CD4-positive, alpha-beta T cell treated with Interleukin-2 at 100 ng/mL for 4 hours (primary cell): ENCODE data around the gene MXI1.

Experiments
- DNase-seq: peaks from one replicate; pipeline ENCODE4 v3.0.0-alpha.2; 2020; ENCODE audit warnings: low spot score

The MXI1 gene

DNA sequence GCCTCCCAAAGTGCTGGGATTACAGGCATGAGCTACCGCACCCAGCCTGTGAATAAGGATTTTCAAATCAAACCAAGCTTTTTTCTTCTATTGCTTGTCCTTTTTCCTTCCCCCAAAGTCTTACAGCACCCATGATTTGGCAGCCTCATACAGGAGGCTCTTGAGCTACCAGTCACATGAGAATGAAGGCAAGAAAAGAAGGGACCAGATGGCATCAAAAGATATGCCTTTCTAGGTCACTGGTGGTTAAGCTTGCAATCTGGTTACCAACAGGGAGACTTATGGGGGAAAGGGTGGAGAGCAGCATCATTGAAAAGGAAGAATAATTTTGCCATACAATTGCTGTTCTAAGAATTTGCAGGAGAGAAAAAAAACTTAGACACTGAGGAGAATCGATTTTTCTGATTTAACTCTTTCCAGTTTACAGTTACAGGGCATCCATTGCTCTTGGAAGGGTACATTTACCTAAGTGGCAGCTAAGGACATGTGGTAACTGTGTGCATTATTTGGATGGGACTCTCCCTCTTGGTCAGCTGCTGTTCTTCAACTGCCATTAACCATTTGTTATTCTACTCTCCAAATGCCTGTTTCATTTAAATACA, 67.8 kb downstream of the MXI1 start:
- DNase-seq: peak; percentile 13

- DNase-seq: no peak
These were observed 69.2 kb downstream of the MXI1 start for GRCh38 chr10:110276603-110277002.

- DNase-seq: no peak
These were observed 70.2 kb downstream of the MXI1 start for GRCh38 chr10:110277591-110277990.

GRCh38 chr10:110278562-110279406, 71.4 kb downstream of the MXI1 start:
- no peak for DNase-seq

DNA sequence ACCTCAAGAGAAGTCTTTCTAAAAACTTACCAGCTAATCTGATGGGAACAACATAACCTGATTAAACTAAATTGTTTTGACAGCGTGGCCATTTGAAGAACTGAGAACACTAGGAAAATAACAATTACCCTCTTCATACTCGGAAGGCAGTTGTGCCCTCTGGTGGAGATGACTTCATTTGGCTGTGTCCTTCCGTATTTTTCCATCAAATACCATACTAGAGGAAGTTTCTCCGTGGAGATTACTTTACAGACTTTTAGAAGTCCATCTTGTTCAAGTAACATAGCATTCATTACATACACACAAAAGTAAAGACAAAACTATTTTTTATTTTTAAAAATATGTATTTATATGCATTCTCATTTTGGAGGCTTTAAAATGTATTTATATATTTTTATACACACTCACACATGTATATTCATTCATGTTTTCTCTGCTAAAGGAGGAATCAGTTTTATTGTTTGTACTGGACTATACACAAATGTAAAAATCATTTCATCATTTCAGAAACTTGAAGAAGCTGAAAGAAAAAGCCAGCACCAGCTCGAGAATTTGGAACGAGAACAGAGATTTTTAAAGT, 72.1 kb downstream of the MXI1 start:
- peak; percentile 59 for DNase-seq

DNA sequence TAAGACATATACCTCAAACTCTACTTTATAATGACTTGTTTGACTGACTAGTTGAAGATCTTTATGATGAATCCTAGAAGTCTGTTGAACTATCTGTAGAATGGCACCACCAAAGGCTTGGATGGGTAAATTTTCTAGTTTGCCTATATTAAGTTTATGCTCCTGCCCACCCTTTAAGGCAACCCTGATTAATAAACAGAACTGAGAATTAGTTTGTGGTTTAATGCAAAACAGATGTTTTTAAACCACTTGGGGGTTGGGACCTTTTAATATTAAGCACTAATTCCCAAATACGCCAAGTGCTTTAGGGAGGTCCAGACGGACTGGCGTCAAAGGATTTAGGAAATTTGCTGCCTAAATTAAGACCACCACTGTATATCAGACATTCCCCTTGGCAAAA, 76.9 kb downstream of the MXI1 start:
- DNase-seq: no peak

DNA sequence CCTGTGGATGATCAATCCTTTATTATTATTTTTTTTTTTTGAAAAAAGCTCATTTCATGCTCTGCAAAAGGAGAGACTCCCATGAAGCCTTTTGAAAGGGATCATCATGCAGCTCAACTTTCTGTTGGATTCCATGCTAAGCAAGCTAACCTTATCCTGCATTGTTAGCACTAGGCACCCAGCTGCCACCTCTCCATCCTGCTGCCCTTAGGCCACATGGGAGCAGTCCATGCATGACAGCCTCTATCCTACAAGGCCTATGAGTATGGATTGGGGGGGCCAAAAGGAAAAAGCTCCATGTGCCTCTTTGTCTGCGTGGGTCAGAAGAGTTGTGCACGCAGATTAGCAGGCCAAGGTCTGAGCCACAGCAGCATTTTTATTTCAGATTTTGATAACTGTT, 78.1 kb downstream of the MXI1 start:
- no peak for DNase-seq

GRCh38 chr10:110286841-110287240, 79.4 kb downstream of the MXI1 start:
- DNase-seq: no peak

GRCh38 chr10:110296966-110297365, 89.6 kb downstream of the MXI1 start:
- no peak for DNase-seq

- no peak for DNase-seq
These were observed 93.1 kb downstream of the MXI1 start for GRCh38 chr10:110300486-110300986.

DNA sequence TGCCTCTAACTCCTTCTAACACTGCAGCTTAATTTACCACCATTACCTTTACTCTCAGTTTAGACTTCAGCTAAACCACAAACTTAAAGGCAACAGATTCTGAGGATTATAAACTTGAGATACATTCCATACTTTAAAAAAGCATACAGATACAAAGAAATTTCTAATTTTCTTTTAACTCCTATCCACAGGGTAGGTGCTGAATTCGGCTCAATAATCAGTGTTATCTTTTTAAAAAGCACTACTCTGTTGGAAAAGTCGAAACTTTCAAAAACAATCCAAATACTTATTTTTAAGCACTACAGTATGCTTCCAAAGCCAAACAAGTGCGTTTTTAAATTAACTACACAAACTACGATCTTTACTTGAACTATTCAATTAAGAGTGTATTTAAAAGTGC, 96.3 kb downstream of the MXI1 start:
- no peak for DNase-seq

- DNase-seq: no peak
These were observed 97.0 kb downstream of the MXI1 start for GRCh38 chr10:110304394-110304779.

DNA sequence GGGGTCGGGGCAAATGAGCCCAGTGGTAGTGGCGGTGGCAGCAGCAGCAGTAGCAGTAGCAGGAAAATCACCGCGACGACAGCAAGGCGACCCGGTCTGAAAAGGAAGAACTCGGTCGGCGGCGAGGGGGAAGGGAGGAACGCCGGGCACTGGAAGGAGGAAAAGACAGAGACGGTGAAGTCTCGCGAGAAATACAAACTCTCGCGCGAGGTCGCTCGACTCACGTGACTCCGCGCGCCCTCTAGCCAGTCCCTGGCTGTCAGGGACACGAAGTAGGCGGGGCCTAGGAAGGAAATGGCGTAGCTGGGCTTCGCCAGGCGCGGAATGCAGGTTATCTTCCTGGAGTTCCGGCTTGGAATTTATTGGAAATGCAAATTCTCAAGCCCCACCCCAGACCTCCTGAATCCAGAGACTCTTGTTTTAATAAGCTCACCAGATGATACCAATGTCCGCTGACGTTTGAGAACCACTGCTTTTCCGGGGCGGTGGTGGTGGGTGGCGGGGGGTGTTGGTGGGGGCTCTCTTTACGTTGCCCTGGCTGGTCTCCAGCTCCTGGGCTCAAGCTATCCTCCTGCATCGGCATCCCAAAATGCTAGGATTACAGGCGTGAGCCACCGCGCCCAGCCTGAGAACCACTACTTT, 97.5 kb downstream of the MXI1 start, which contains the start of gene SMNDC1:
Gene SMNDC1 (minus strand): TSS at position 141 of the 642 bp plus-strand sequence. CDS start 1,333 bp downstream, outside the sequence.
- DNase-seq: peak; percentile 97

GRCh38 chr10:110305767-110306451, 98.5 kb downstream of the MXI1 start:
- DNase-seq: peak; percentile 87

GRCh38 chr10:110306452-110306768, 99.0 kb downstream of the MXI1 start:
- no peak for DNase-seq

- no peak for DNase-seq
These were observed 100.4 kb downstream of the MXI1 start for GRCh38 chr10:110307805-110308204.

DNA sequence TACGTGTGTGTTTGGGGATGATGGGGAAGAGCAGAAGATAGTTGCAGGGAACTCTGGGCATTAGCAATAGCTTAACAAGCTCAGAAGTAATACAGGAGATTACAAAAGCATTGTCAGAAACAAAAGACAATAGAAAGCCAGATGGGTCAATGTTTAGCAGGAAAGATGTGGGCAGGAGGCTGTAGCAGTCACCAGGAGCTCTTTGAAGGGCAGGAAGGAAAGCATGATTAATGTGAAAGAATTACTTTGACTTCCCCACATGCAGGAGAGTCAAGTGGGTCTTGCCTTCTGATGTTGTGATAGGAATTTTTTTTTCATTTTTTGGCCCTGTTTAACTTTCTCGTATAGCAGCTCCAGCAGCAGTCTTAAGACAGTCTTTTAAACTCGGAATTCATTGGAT, 103.3 kb downstream of the MXI1 start:
- DNase-seq: no peak

DNA sequence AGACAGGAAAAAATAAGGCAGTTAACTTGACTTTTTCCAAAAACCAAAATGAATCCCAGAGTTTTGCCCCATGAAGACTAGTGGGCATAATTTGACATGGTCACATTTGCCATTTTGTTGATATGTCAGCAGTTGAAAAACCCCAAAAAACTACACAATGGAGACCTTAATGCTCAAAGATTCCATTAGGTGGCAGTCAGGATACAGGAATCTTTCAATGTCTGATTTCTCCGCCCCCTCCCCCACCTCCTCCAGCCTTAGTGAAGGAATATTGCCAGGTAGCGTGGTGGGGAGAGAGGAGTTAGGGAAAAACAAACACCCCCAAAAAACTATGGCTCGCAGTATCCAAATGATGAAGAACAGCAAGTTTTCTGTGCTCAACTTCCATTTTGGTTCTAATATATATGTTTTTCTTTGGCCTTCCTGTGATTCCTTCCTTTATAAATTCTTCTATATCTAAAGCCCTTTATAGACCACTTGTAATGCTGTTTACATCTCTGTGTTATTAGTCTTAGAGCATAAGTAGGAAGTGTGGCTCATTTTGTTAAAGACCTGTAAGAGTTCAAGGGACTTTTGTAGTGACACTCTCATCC, 104.0 kb downstream of the MXI1 start:
- peak; percentile 53 for DNase-seq

- no peak for DNase-seq
These were observed 104.8 kb downstream of the MXI1 start for GRCh38 chr10:110312206-110312605.

GRCh38 chr10:110313674-110314073, 106.3 kb downstream of the MXI1 start:
- DNase-seq: no peak
